ENCODE measurements around the gene ABCA9.
"Not testable (repeated sequence)": the region's sequence is repeated elsewhere in the genome, so short reads cannot be mapped to it uniquely, and the experiment has no call there.

The ABCA9 gene

GRCh38 chr17:68955181-68955841 is 105.4 kb downstream of the ABCA9 start, which contains the start of gene ABCA8:
TSS of gene ABCA8 (minus strand) at chr17:68955392. CDS start at chr17:68942034, 13,358 bp downstream.
- no peak for DNase-seq (ENCODE audit: low read depth)

GRCh38 chr17:68954146-68954896 is 106.4 kb downstream of the ABCA9 start:
- no peak for DNase-seq (ENCODE audit: low read depth)

- DNase-seq (ENCODE audit: low read depth), result no peak
Observed at GRCh38 chr17:68953340-68953997, 107.3 kb downstream of the ABCA9 start.

- DNase-seq (ENCODE audit: low read depth), result no peak
Observed at GRCh38 chr17:68950725-68951124, 110.0 kb downstream of the ABCA9 start.

GRCh38 chr17:68947868-68948267 is 112.9 kb downstream of the ABCA9 start:
- not testable (repeated sequence) for DNase-seq (ENCODE audit: low read depth)

- DNase-seq (ENCODE audit: low read depth), result no peak
Observed at GRCh38 chr17:68944435-68945035, 116.2 kb downstream of the ABCA9 start.

GRCh38 chr17:68943812-68944182 is 116.9 kb downstream of the ABCA9 start:
- not testable (repeated sequence) for DNase-seq (ENCODE audit: low read depth)

- no peak for DNase-seq (ENCODE audit: low read depth)
Observed at GRCh38 chr17:68943123-68943811, 117.5 kb downstream of the ABCA9 start.

GRCh38 chr17:68942389-68942788 is 118.3 kb downstream of the ABCA9 start:
- DNase-seq (ENCODE audit: low read depth), result no peak

- no peak for DNase-seq (ENCODE audit: low read depth)
Observed at GRCh38 chr17:68941761-68942160, 119.0 kb downstream of the ABCA9 start.

- DNase-seq (ENCODE audit: low read depth), result no peak
Observed at GRCh38 chr17:68939195-68939594, 121.5 kb downstream of the ABCA9 start.

- DNase-seq (ENCODE audit: low read depth), result no peak
Observed at GRCh38 chr17:68937890-68938514, 122.7 kb downstream of the ABCA9 start.

- no peak for DNase-seq (ENCODE audit: low read depth)
Observed at GRCh38 chr17:68927516-68927915, 133.2 kb downstream of the ABCA9 start.

GRCh38 chr17:68924793-68925720 is 135.7 kb downstream of the ABCA9 start:
- DNase-seq (ENCODE audit: low read depth), result no peak

All from stimulated activated CD4-positive, alpha-beta T cell treated with anti-CD3 and anti-CD28 coated beads, Interleukin-2, amount 100 ng/mL, for 4 hours (primary cell).